H1 (cell line): ENCODE results near the gene ZBTB16. TPM values are rescaled to one million over a fixed set of nuclear protein-coding genes. Genes with fewer than 3 reads are reported as not detected.

Experiments used
- SIN3A ChIP-seq, 2 experiments: IDR thresholded peaks in 1 of 2; conservative IDR thresholded peaks in 1 of 2; 2 replicates each; pipeline ENCODE4 v1.6.1; 2011 to 2012; ENCODE audit warnings: low read length in 2 of 2, improper control_type of control experiment in 1 of 2, low read depth in 1 of 2, mild to moderate bottlenecking in 1 of 2
- TBP ChIP-seq: IDR thresholded peaks from 2 replicates; pipeline ENCODE4 v1.6.1; 2011; ENCODE audit warnings: low read depth, low read length, improper control_type of control experiment
- polyA plus RNA-seq, 7 experiments: library from polyadenylated mRNA; depleted of rRNA in 3 of 7; stranded (reverse) in 5 of 7; unstranded in 2 of 7; fragments of >200 nt in 5 of 7; fragments of 200-250 nt in 2 of 7; gene quantifications; 1 replicate in 5 of 7; 2 replicates in 1 of 7; 4 replicates in 1 of 7; pipeline versions ENCODE4 v1.2.1 to v1.2.3, GENCODE V29; 2011 to 2013; ENCODE audit warnings: missing spikeins in 2 of 7, mixed read lengths in 2 of 7
- total RNA-seq: library from RNA; stranded (reverse); fragmentation: NEBNext Ultra II Directional; extraction: Animal tissue kit (Norgen Biotek cat#: 25700); gene quantifications from 2 replicates; pipeline ENCODE4 v1.2.1, GENCODE V29; 2021
- TF ChIP-seq, protein P1 (sequence below): fragments of 300-600 bp; sonication (generic); IDR thresholded peaks from 2 replicates; pipeline ENCODE4 v1.7.1; 2012; ENCODE audit warnings: low read length, moderate library complexity, mild to moderate bottlenecking, inconsistent platforms; ENCODE audit not compliant: insufficient replicate concordance

The ZBTB16 gene
- total and polyA plus RNA-seq, 2 of the 8 experiments (the other 6 are each of a cell fraction or from before 2014, with no cell fraction given) = 0.12 to 0.61 TPM

GRCh38 chr11:114158421-114158820 is 98.9 kb downstream of the ZBTB16 start (continued):
- TF ChIP-seq TBP (no peak), SIN3A (conservative IDR thresholded peaks at IDR 0.05 in 1 of 2, IDR thresholded peaks at IDR 0.05 in 1 of 2; ENCODE audit: low read depth in 1 of 2, low read length in 2 of 2) (no peak)
- TF ChIP-seq, protein P1, sequence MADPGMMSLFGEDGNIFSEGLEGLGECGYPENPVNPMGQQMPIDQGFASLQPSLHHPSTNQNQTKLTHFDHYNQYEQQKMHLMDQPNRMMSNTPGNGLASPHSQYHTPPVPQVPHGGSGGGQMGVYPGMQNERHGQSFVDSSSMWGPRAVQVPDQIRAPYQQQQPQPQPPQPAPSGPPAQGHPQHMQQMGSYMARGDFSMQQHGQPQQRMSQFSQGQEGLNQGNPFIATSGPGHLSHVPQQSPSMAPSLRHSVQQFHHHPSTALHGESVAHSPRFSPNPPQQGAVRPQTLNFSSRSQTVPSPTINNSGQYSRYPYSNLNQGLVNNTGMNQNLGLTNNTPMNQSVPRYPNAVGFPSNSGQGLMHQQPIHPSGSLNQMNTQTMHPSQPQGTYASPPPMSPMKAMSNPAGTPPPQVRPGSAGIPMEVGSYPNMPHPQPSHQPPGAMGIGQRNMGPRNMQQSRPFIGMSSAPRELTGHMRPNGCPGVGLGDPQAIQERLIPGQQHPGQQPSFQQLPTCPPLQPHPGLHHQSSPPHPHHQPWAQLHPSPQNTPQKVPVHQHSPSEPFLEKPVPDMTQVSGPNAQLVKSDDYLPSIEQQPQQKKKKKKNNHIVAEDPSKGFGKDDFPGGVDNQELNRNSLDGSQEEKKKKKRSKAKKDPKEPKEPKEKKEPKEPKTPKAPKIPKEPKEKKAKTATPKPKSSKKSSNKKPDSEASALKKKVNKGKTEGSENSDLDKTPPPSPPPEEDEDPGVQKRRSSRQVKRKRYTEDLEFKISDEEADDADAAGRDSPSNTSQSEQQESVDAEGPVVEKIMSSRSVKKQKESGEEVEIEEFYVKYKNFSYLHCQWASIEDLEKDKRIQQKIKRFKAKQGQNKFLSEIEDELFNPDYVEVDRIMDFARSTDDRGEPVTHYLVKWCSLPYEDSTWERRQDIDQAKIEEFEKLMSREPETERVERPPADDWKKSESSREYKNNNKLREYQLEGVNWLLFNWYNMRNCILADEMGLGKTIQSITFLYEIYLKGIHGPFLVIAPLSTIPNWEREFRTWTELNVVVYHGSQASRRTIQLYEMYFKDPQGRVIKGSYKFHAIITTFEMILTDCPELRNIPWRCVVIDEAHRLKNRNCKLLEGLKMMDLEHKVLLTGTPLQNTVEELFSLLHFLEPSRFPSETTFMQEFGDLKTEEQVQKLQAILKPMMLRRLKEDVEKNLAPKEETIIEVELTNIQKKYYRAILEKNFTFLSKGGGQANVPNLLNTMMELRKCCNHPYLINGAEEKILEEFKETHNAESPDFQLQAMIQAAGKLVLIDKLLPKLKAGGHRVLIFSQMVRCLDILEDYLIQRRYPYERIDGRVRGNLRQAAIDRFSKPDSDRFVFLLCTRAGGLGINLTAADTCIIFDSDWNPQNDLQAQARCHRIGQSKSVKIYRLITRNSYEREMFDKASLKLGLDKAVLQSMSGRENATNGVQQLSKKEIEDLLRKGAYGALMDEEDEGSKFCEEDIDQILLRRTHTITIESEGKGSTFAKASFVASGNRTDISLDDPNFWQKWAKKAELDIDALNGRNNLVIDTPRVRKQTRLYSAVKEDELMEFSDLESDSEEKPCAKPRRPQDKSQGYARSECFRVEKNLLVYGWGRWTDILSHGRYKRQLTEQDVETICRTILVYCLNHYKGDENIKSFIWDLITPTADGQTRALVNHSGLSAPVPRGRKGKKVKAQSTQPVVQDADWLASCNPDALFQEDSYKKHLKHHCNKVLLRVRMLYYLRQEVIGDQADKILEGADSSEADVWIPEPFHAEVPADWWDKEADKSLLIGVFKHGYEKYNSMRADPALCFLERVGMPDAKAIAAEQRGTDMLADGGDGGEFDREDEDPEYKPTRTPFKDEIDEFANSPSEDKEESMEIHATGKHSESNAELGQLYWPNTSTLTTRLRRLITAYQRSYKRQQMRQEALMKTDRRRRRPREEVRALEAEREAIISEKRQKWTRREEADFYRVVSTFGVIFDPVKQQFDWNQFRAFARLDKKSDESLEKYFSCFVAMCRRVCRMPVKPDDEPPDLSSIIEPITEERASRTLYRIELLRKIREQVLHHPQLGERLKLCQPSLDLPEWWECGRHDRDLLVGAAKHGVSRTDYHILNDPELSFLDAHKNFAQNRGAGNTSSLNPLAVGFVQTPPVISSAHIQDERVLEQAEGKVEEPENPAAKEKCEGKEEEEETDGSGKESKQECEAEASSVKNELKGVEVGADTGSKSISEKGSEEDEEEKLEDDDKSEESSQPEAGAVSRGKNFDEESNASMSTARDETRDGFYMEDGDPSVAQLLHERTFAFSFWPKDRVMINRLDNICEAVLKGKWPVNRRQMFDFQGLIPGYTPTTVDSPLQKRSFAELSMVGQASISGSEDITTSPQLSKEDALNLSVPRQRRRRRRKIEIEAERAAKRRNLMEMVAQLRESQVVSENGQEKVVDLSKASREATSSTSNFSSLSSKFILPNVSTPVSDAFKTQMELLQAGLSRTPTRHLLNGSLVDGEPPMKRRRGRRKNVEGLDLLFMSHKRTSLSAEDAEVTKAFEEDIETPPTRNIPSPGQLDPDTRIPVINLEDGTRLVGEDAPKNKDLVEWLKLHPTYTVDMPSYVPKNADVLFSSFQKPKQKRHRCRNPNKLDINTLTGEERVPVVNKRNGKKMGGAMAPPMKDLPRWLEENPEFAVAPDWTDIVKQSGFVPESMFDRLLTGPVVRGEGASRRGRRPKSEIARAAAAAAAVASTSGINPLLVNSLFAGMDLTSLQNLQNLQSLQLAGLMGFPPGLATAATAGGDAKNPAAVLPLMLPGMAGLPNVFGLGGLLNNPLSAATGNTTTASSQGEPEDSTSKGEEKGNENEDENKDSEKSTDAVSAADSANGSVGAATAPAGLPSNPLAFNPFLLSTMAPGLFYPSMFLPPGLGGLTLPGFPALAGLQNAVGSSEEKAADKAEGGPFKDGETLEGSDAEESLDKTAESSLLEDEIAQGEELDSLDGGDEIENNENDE = no peak
